A673 (cell line): ENCODE measurements around the gene NCOA7.

Source experiments
- EZH2 ChIP-seq: fragments of 200-600 bp; sonication (generic); IDR thresholded peaks from 2 replicates; pipeline ENCODE4 v1.6.1; 2017; ENCODE audit warnings: borderline replicate concordance, low read depth, mild to moderate bottlenecking, mixed read lengths, antibody characterized with exemption, low read length; ENCODE audit not compliant: poor library complexity, severe bottlenecking
- TF ChIP-seq, protein P1 (sequence below): fragments of 300-800, 200-600 bp; sonication (generic); conservative IDR thresholded peaks from 2 replicates; pipeline ENCODE4 v1.5.1; 2017; ENCODE audit warnings: low read depth, mild to moderate bottlenecking, antibody characterized with exemption, low read length, moderate library complexity, mixed read lengths

DNA sequence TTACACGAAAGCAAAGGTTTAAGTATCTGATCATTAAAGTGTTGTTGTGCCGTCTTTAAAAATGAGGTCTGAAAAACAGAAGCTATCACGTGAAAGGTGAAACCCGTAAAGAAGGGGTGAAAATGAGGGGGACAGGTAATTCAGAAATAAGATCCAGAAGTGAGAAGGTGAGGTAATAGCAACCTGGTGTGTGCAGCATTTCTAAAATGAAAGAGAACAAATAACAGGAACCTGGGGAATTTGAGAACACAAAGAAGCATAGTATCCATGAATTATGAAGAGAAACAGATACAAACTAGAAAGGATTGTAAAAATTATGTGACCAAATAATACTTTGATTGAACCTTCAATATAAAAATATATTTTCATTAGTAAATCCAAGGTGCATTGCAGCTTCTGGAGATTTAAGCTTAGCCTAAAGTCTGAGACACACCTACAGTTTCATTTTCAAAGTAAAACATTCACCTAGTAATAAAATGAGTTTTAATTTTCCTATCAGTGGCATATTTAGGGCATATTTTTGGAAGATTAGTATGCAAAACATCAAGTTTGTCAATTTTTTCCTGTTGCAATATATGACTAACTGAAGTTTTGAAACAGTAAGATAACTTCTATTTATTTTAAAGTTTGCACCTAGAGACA lies 39.9 kb upstream of the NCOA7 start:
- TF ChIP-seq, protein P1, sequence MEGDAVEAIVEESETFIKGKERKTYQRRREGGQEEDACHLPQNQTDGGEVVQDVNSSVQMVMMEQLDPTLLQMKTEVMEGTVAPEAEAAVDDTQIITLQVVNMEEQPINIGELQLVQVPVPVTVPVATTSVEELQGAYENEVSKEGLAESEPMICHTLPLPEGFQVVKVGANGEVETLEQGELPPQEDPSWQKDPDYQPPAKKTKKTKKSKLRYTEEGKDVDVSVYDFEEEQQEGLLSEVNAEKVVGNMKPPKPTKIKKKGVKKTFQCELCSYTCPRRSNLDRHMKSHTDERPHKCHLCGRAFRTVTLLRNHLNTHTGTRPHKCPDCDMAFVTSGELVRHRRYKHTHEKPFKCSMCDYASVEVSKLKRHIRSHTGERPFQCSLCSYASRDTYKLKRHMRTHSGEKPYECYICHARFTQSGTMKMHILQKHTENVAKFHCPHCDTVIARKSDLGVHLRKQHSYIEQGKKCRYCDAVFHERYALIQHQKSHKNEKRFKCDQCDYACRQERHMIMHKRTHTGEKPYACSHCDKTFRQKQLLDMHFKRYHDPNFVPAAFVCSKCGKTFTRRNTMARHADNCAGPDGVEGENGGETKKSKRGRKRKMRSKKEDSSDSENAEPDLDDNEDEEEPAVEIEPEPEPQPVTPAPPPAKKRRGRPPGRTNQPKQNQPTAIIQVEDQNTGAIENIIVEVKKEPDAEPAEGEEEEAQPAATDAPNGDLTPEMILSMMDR, result no peak
- no peak for TF ChIP-seq EZH2
